Breast epithelium (tissue), 3 donors: ENCODE results near the gene RNU1-3.
"Not testable (repeated sequence)": the region's sequence is repeated elsewhere in the genome, so short reads cannot be mapped to it uniquely, and the experiment has no call there.

Experiments
- POLR2A ChIP-seq: fragments of 450-650 bp; IDR thresholded peaks from one replicate; pipeline ENCODE4 v1.6.1; 2016; ENCODE audit warnings: antibody characterized with exemption, mild to moderate bottlenecking, moderate library complexity
- POLR2AphosphoS5 ChIP-seq, 3 donors: sonication (generic); formaldehyde crosslinking; IDR thresholded peaks; one replicate each; pipeline ENCODE4 v1.6.1; 2017; ENCODE audit warnings: antibody characterized with exemption in 3 of 3
- TF ChIP-seq, protein P1 (sequence below), 3 donors: fragments of 450-650 bp; IDR thresholded peaks; one replicate each; pipeline ENCODE4 v1.5.1; 2016 to 2017; ENCODE audit warnings: antibody characterized with exemption in 3 of 3, mild to moderate bottlenecking in 3 of 3, moderate library complexity in 3 of 3

DNA sequence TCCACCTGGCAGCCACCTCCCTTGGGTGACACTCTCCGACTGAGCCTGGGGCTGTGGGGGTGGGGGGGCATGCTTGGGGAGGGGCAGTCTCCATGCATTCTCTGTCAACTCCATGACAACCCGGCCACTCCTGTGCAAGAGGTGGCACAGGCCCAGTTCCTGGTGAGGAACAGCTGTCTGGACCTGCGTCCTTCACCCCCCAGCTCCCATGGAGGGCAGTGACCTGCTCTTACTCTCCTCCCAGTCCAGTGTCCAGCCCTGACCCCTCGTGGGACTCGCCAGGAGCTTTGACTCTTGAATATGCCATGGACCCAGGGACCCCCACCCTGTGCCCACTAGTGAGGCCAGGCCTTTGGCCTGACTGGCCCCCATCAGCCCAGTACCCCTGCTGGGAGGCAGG, 35.5 kb upstream of the RNU1-3 start:
- TF ChIP-seq, protein P1, sequence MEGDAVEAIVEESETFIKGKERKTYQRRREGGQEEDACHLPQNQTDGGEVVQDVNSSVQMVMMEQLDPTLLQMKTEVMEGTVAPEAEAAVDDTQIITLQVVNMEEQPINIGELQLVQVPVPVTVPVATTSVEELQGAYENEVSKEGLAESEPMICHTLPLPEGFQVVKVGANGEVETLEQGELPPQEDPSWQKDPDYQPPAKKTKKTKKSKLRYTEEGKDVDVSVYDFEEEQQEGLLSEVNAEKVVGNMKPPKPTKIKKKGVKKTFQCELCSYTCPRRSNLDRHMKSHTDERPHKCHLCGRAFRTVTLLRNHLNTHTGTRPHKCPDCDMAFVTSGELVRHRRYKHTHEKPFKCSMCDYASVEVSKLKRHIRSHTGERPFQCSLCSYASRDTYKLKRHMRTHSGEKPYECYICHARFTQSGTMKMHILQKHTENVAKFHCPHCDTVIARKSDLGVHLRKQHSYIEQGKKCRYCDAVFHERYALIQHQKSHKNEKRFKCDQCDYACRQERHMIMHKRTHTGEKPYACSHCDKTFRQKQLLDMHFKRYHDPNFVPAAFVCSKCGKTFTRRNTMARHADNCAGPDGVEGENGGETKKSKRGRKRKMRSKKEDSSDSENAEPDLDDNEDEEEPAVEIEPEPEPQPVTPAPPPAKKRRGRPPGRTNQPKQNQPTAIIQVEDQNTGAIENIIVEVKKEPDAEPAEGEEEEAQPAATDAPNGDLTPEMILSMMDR (IDR thresholded peaks at IDR 0.05) = not testable (repeated sequence)
- not testable (repeated sequence) for TF ChIP-seq POLR2A; POLR2AphosphoS5 (IDR thresholded peaks at IDR 0.05)
